Cardiac fibroblast (primary cell): ENCODE measurements around the gene MYH10.

Experiments
- DNase-seq, 2 donors: peaks; one replicate each; pipeline versions ENCODE4 v3.0.0 to v3.0.0-alpha.2; 2010; ENCODE audit warnings: low read depth in 2 of 2
- H3K4me3 ChIP-seq, 2 donors: replicated peaks in 1 of 2; 1 replicate in 1 of 2; 2 replicates in 1 of 2; pipeline ENCODE4 v1.5.1; 2011; ENCODE audit warnings: low read depth in 2 of 2, low read length in 2 of 2, mild to moderate bottlenecking in 2 of 2, moderate library complexity in 1 of 2
- TF ChIP-seq, protein P1 (sequence below): IDR thresholded peaks from one replicate; pipeline ENCODE4 v1.5.1; 2011; ENCODE audit warnings: low read depth, mild to moderate bottlenecking, low read length, inconsistent platforms

Gene MYH10

GRCh38 chr17:8465356-8465755, 165.2 kb downstream of the MYH10 start:
- TF ChIP-seq, protein P1, sequence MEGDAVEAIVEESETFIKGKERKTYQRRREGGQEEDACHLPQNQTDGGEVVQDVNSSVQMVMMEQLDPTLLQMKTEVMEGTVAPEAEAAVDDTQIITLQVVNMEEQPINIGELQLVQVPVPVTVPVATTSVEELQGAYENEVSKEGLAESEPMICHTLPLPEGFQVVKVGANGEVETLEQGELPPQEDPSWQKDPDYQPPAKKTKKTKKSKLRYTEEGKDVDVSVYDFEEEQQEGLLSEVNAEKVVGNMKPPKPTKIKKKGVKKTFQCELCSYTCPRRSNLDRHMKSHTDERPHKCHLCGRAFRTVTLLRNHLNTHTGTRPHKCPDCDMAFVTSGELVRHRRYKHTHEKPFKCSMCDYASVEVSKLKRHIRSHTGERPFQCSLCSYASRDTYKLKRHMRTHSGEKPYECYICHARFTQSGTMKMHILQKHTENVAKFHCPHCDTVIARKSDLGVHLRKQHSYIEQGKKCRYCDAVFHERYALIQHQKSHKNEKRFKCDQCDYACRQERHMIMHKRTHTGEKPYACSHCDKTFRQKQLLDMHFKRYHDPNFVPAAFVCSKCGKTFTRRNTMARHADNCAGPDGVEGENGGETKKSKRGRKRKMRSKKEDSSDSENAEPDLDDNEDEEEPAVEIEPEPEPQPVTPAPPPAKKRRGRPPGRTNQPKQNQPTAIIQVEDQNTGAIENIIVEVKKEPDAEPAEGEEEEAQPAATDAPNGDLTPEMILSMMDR = no peak
- DNase-seq = peak in 1 of 2 donors; percentile 36
- H3K4me3 ChIP-seq = no peak overlapping the region

- TF ChIP-seq, protein P1 = no peak
- H3K4me3 ChIP-seq = no peak overlapping the region
- no peak for DNase-seq
These were observed 165.6 kb downstream of the MYH10 start for GRCh38 chr17:8464941-8465340.

- no peak overlapping the region for H3K4me3 ChIP-seq
- TF ChIP-seq, protein P1 = no peak
- DNase-seq = no peak
These were observed 167.4 kb downstream of the MYH10 start for GRCh38 chr17:8463099-8463498.

DNA sequence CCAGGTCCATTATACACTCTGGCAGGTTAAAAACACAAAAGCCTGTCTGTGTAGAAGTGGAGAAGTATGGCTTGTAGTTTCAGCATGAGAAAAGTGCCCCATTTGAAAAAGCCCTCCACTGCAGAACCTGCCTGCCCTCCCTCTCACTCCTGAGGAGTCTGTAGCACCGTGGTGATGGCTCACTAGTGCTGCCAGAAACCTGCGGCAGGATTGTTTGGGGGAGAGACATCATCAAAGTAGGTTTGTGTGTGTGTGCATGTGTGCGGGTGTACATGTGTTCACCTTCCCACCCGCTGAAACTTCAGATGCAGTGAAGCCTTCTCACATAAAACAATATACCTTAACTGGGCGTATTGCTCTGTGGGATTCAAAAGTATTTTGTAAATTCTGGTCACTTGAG, 168.0 kb downstream of the MYH10 start:
- no peak overlapping the region for H3K4me3 ChIP-seq
- TF ChIP-seq, protein P1 = no peak
- no peak for DNase-seq

DNA sequence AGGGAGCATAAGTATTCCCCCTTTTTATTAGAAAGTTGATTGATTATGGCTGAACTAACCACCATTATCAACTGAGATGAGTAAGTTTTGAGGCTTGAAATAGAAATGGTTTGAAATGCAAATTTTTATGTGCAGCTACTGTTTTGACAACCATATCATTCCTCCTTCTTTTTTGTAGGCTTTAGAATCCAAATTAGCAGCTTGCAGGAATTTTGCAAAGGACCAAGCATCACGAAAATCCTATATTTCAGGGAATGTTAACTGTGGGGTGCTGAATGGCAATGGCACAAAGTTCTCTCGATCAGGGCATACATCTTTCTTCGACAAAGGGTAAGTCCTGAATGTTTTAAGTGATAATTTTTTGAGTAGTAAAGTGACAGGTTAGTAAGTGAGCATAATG, 170.7 kb downstream of the MYH10 start:
- no peak for DNase-seq
- TF ChIP-seq, protein P1 = no peak
- H3K4me3 ChIP-seq = no peak overlapping the region

DNA sequence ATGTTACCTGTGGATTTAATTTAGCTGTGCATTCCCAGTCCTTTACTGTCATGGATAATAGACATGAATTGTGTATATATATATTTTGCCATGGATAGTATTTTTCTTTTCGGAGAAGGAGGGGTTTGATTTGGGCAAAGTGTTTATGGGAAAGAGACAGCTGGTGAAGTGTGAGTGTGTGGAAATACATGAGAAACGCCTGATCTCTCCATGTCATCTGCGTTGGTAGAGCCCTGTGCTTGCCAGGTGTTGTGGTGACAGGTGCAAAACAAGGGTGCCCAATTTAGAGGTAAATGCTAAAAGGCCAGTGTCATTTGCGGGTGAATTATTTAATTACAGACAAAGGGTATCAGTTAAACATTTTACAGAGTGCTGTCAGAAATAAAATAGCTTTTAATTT, 171.4 kb downstream of the MYH10 start:
- TF ChIP-seq, protein P1 = no peak
- DNase-seq = no peak
- H3K4me3 ChIP-seq = no peak overlapping the region

- no peak overlapping the region for H3K4me3 ChIP-seq
- TF ChIP-seq, protein P1 = no peak
- no peak for DNase-seq
These were observed 172.4 kb downstream of the MYH10 start for GRCh38 chr17:8458128-8458527.
